Measurements from ENCODE around the gene GRB7.
A peak's percentile ranks its signal among the peaks of the same experiment; 100 is the strongest.

Gene GRB7

DNA sequence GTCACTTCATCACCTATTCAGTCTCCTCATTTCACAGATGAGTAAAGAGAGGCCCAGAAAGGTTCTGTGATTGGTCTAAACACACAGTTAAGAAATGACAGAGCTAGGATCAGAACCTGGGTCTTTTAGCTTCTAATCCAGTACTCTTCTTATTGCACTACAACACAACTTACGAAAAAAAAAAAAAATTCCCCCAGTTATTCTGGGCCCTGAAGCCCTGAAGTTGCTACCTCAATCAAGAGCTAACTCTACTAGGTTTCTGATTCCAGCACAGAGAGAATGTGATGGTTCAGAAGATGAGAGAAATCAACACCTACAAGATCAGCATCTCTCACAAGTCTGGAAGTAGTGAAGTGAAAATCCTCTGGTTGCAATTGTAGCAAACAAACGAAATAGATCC is 37.3 kb downstream of the GRB7 start:
- no peak for DNase-seq

- DNase-seq: no peak
Measured at GRCh38 chr17:39776252-39776651, 38.5 kb downstream of the GRB7 start.

GRCh38 chr17:39777534-39778365 is 40.0 kb downstream of the GRB7 start:
- no peak for DNase-seq

GRCh38 chr17:39781031-39781860 is 43.5 kb downstream of the GRB7 start:
- DNase-seq: no peak

GRCh38 chr17:39781861-39782213 is 44.1 kb downstream of the GRB7 start:
- DNase-seq: no peak

GRCh38 chr17:39782481-39782880 is 44.7 kb downstream of the GRB7 start:
- DNase-seq: no peak

DNA sequence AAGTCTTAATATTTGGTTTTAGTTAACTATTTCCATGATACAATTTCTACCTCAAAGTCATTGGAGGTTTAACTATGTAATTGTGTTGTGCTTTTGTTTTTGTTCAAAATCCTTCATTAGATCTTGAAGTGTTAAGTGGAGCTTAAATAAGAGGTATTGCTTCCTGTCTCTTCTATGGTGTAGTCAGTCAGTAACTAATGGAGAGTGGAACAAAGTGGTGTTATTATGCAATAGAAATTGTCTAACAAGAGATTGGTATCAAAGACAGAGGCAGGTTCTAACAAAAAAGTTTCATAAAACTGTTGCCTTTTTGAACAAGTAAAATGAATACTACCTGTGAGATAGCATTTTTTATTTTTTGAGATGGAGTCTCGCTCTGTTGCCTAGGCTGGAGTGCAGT is 45.2 kb downstream of the GRB7 start:
- no peak for DNase-seq

- DNase-seq: peak; percentile 41
Measured at GRCh38 chr17:39787041-39787440, 49.3 kb downstream of the GRB7 start.

DNA sequence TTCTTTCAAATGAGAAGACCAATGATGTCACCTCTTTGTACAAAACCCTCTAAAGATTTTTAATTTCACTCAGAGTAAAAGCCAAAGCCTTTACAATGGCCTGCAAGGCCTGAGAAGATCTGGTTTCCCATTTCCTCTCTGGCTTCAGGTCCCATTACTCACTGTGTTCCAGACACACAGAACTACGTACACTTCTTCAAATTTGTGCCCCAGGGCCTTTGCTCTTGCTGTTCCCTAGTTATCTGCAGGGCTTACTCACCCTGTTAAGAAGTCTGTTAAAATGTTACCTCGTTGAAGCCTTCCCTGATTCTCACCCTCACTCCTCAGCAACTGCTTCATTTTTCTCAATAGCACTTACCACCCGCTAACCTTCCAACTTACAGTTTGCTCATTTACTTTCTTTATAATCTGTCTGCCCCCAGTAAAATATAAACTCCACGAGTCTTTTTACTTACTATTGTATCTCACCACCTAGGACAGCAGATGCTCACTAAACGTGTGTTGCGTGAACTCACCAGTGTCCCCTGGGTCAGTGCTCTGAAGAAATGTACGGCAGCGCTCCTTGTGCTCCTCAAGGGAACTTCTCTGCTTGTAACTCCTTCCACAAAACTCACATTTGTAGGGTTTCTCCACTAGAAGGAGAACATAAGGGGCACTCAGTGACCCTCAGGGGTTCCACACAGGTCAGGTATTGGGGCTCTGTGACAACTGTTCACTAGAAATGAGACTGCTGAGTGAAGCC is 50.2 kb downstream of the GRB7 start:
- no peak for DNase-seq

- no peak for DNase-seq
Measured at GRCh38 chr17:39791111-39791992, 53.6 kb downstream of the GRB7 start.

- DNase-seq: no peak
Measured at GRCh38 chr17:39792526-39793221, 54.9 kb downstream of the GRB7 start.

DNA sequence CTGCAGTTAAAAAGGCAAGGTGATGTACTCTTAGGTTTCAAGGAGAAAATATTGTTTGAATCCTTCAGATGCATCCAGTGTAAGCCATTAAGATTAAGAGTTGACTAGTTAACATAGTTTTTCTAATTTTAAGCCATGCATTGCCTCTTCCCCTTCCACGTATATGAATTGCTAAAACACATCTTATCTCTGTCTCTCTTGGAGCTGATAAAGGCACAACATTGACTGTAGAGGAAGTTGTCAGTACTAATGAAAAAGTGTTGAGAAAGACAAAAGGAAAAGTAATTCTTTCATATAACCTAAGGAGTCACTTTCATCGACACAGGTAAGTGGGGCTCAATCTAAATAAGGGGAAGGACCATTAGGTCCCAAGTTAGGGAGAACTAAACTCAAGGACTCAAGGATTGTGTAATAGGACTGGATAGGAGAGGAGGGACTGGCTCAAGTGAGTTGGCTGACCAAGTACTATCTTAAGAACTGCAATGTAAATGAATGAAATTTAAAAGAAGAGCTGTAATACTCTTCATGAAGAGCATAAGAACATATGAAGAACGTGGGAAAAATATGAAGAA is 55.6 kb downstream of the GRB7 start:
- DNase-seq: no peak

- no peak for DNase-seq
Measured at GRCh38 chr17:39794249-39794970, 56.7 kb downstream of the GRB7 start.

Measured in NCI-H345 (cell line).